HCT116 (cell line): ENCODE results near the gene POU6F1. TPM values are rescaled to one million over a fixed set of nuclear protein-coding genes. Genes with fewer than 3 reads are reported as not detected.

ENCODE experiments used
- ATAC-seq: fragments of 200-7000 bp; cut with Tn5 transposase; 2 replicates; pipeline ENCODE4 v1.9.1; 2020; ENCODE audit warnings: mild to moderate bottlenecking, moderate library complexity
- BruUV-seq: library from RNA; stranded (reverse); fragments of 400-500 nt; replicated peaks from 2 replicates; lab custom pipeline; 2021; lab: Mats Ljungman, UMichigan
- CTCF ChIA-PET: fragments of 300-600 bp; sonication (Branson Sonifier 250); formaldehyde crosslinking; loops from one replicate; lab custom pipeline; 2021; ENCODE audit warnings: antibody characterized with exemption; lab: Charles Lee
- POLR2A ChIA-PET: fragments of 300-600, 350-600 bp; sonication (Branson Sonifier 250); formaldehyde crosslinking; loops from one replicate; lab custom pipeline; 2021; ENCODE audit warnings: antibody characterized with exemption; lab: Charles Lee
- RAD21 ChIA-PET, 2 experiments: fragments of 300-600 bp; sonication (Branson Sonifier 250); formaldehyde crosslinking; loops; one replicate each; lab custom pipeline; 2023; ENCODE audit warnings: low total read pairs in 2 of 2; ENCODE audit not compliant: uncharacterized antibody in 2 of 2, unreplicated experiment in 2 of 2, low non-redundant PET in 1 of 2; lab: Charles Lee
- DNase-seq: peaks from one replicate; pipeline ENCODE4 v3.0.0-alpha.2; 2010; ENCODE audit warnings: low read depth, low spot score
- H2AFZ ChIP-seq: fragments of 200-600 bp; shearing (Covaris generic), sonication (generic); 2 replicates; pipeline ENCODE4 v1.6.1; 2017; ENCODE audit warnings: low read depth, mixed run types, mixed read lengths, antibody characterized with exemption, low read length; ENCODE audit not compliant: poor library complexity, severe bottlenecking
- H3K27ac ChIP-seq: 2 replicates; pipeline ENCODE4 v1.5.1; 2012; ENCODE audit warnings: low read depth, low read length
- H3K27me3 ChIP-seq: fragments of 200-600 bp; sonication (generic); 2 replicates; pipeline ENCODE4 v1.6.1; 2016; ENCODE audit warnings: mixed run types, low read length, mixed read lengths; ENCODE audit not compliant: insufficient read depth
- H3K36me3 ChIP-seq, 2 experiments: fragments of 200-500 bp in 1 of 2; fragments of 200-600 bp in 1 of 2; sonication (Bioruptor generic) in 1 of 2; sonication (generic) in 1 of 2; 2 replicates each; pipeline versions ENCODE4 v1.5.1 to v1.6.1; 2014 to 2016; ENCODE audit warnings: low read length in 2 of 2, inconsistent platforms in 1 of 2, mixed read lengths in 1 of 2, mixed run types in 1 of 2; ENCODE audit not compliant: insufficient read depth in 2 of 2, control insufficient read depth in 1 of 2
- H3K4me1 ChIP-seq, 2 experiments: fragments of 200-600 bp in 1 of 2; sonication (generic) in 1 of 2; 2 replicates each; pipeline versions ENCODE4 v1.5.1 to v1.6.1; 2012 to 2017; ENCODE audit warnings: low read length in 2 of 2, inconsistent platforms in 1 of 2, mild to moderate bottlenecking in 1 of 2, mixed read lengths in 1 of 2, mixed run types in 1 of 2, moderate library complexity in 1 of 2; ENCODE audit not compliant: insufficient read depth in 2 of 2, control insufficient read depth in 1 of 2
- H3K4me2 ChIP-seq: fragments of 200-600 bp; sonication (generic); 2 replicates; pipeline ENCODE4 v1.6.1; 2017; ENCODE audit warnings: mixed run types, low read length, mixed read lengths
- H3K4me3 ChIP-seq, 2 experiments: fragments of 200-600 bp in 1 of 2; sonication (generic) in 1 of 2; replicated peaks in 1 of 2; 2 replicates each; pipeline ENCODE4 v1.5.1; 2011 to 2016; ENCODE audit warnings: low read length in 2 of 2, control low read depth in 1 of 2, low read depth in 1 of 2, mild to moderate bottlenecking in 1 of 2, mixed read lengths in 1 of 2, mixed run types in 1 of 2
- H3K79me2 ChIP-seq: fragments of 200-600 bp; sonication (generic); 2 replicates; pipeline ENCODE4 v1.6.1; 2017; ENCODE audit warnings: mild to moderate bottlenecking, mixed run types, low read length, moderate library complexity, mixed read lengths; ENCODE audit not compliant: insufficient read depth
- H3K9ac ChIP-seq: fragments of 200-600 bp; sonication (generic); 2 replicates; pipeline ENCODE4 v1.6.1; 2016; ENCODE audit warnings: low read length, mixed read lengths
- H3K9me2 ChIP-seq: fragments of 200-600 bp; sonication (generic), shearing (Covaris generic); 2 replicates; pipeline ENCODE4 v1.6.1; 2017; ENCODE audit warnings: mixed run types, mild to moderate bottlenecking, moderate library complexity; ENCODE audit not compliant: insufficient read depth
- H3K9me3 ChIP-seq, 2 experiments: fragments of 200-500 bp in 1 of 2; fragments of 200-600 bp in 1 of 2; sonication (Bioruptor generic) in 1 of 2; sonication (generic) in 1 of 2; 2 replicates each; pipeline ENCODE4 v1.6.1; 2014 to 2017; ENCODE audit warnings: low read length in 2 of 2, mixed read lengths in 2 of 2, inconsistent platforms in 1 of 2, low read depth in 1 of 2, mild to moderate bottlenecking in 1 of 2, mixed run types in 1 of 2, moderate library complexity in 1 of 2; ENCODE audit not compliant: control insufficient read depth in 1 of 2, insufficient read depth in 1 of 2
- H4K20me1 ChIP-seq: fragments of 200-600 bp; sonication (generic), shearing (Covaris generic); 2 replicates; pipeline ENCODE4 v1.6.1; 2017; ENCODE audit warnings: mixed run types, mild to moderate bottlenecking, moderate library complexity; ENCODE audit not compliant: insufficient read depth
- CBX3 ChIP-seq: IDR thresholded peaks from 2 replicates; pipeline ENCODE4 v1.6.1; 2012; ENCODE audit warnings: low read depth
- ELF1 ChIP-seq: IDR thresholded peaks from 2 replicates; pipeline ENCODE4 v1.6.1; 2012; ENCODE audit warnings: low read depth, borderline replicate concordance
- EZH2 ChIP-seq: fragments of 200-600 bp; sonication (generic); IDR thresholded peaks from 2 replicates; pipeline ENCODE4 v1.6.1; 2017; ENCODE audit warnings: antibody characterized with exemption, mixed run types
- EZH2phosphoT487 ChIP-seq: fragments of 200-600 bp; IDR thresholded peaks from 2 replicates; pipeline ENCODE4 v1.6.1; 2018; ENCODE audit warnings: antibody characterized with exemption, borderline replicate concordance
- JUND ChIP-seq: IDR thresholded peaks from 2 replicates; pipeline ENCODE4 v1.6.1; 2012
- POLR2A ChIP-seq: IDR thresholded peaks from 2 replicates; pipeline ENCODE4 v1.7.0; 2011; ENCODE audit warnings: borderline replicate concordance; ENCODE audit not compliant: insufficient read depth, insufficient read length; ENCODE audit errors: extremely low read depth
- POLR2AphosphoS5 ChIP-seq: IDR thresholded peaks from 2 replicates; pipeline ENCODE4 v1.6.1; 2011; ENCODE audit warnings: mild to moderate bottlenecking, low read depth, low read length, moderate library complexity
- RAD21 ChIP-seq: IDR thresholded peaks from 2 replicates; pipeline ENCODE4 v1.6.1; 2012; ENCODE audit warnings: low read depth, mild to moderate bottlenecking
- SP1 ChIP-seq: IDR thresholded peaks from 2 replicates; pipeline ENCODE4 v1.6.1; 2012; ENCODE audit warnings: low read depth
- SRF ChIP-seq: IDR thresholded peaks from 2 replicates; pipeline ENCODE4 v1.6.1; 2012; ENCODE audit warnings: low read depth
- ZFX ChIP-seq: fragments of 450-650 bp; IDR thresholded peaks from 2 replicates; pipeline ENCODE4 v1.6.1; 2017
- intact Hi-C: fragments of 100-400 bp; cut with micrococcal nuclease; formaldehyde crosslinking; loops from 2 replicates; pipeline ENCODE4 v1.10.0; 2022
- total RNA-seq: library from RNA; stranded (reverse); gene quantifications from one replicate; pipeline ENCODE4 v1.2.1, GENCODE V29; 2021; ENCODE audit not compliant: unreplicated experiment
- TF ChIP-seq, protein P1 (sequence below): IDR thresholded peaks from 2 replicates; pipeline ENCODE4 v1.6.1; 2011; ENCODE audit warnings: mild to moderate bottlenecking, low read length, moderate library complexity; ENCODE audit not compliant: insufficient replicate concordance; ENCODE audit errors: extremely low read depth
- TF ChIP-seq, protein P2 (sequence below): IDR thresholded peaks from 2 replicates; pipeline ENCODE4 v1.6.1; 2012; ENCODE audit warnings: low read depth

POU6F1 gene
- total RNA-seq, 1 experiment from 2014 or later = 6.4 TPM

DNA sequence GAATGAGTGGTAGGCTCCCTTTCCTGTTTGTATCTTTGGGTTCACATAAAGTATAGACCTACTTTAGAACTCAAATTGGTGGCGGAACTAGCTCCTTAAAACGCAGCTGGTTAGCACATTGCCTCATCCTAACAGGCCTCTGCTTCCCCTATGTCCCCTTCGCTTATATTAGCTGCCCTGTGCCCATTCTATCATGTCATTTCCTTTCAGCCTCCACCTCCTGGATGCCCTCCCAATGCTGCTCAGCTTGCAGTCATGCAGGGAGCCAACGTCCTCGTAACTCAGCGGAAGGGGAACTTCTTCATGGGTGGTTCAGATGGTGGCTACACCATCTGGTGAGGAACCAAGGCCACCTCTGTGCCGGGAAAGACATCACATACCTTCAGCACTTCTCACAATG lies 24.3 kb upstream of the POU6F1 start:
- ATAC-seq (no peak), DNase-seq (no peak)
- Histone ChIP-seq H3K9me3 (no peaks in the 10 kb centered on the region), H3K79me2 (peaks cover 28% of the 10 kb centered on the region), H3K27me3 (no peaks in the 10 kb centered on the region), H3K4me1 (peaks cover 12 to 21% of the 10 kb centered on the region in 2 experiments), H3K36me3 (peaks cover 40 to 45% of the 10 kb centered on the region in 2 experiments), H4K20me1 (no peaks in the 10 kb centered on the region; the same call in 1 of the 2 replicates), H3K9me2 (no peaks in the 10 kb centered on the region), H3K9ac (no peak overlapping the region), H3K4me2 (no peak overlapping the region), H2AFZ (no peak overlapping the region), H3K4me3 (no peak overlapping the region), H3K27ac (no peak overlapping the region)
- intact Hi-C loops = no loop called here
- ChIA-PET RAD21 (no interaction called here), CTCF (no interaction called here), POLR2A (no interaction called here)
- BruUV-seq = no TSS peak
- TF ChIP-seq RAD21 (no peak), CBX3 (no peak), ELF1 (no peak)

DNA sequence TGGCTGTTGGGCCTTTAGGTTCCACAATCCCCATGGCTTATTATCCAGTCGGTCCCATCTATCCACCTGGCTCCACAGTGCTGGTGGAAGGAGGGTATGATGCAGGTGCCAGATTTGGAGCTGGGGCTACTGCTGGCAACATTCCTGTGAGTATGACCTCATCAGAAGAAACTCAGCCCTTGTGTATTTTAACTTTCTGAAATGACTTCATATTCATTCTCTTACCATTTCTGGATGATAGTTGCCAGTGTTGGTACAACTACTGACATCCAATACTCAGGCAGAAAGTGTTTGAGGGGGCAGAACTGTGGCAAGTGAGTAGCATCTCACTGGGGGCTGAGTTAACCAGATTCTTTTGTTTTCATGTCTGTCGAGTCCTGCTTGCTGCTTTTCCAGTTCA lies 23.1 kb upstream of the POU6F1 start:
- CTCF ChIA-PET = interaction anchor here (1.1 kb wide), 1 partner anchor 12 kb away, joined by 4 read pairs; no protein-coding TSS in a partner anchor
- H3K4me2 ChIP-seq = no peak overlapping the region
- H4K20me1 ChIP-seq = no peaks in the 10 kb centered on the region
- no peak for ATAC-seq
- H3K4me1 ChIP-seq = peaks cover 12 to 15% of the 10 kb centered on the region in 2 experiments
- no peak overlapping the region for H3K27ac ChIP-seq
- no peak overlapping the region for H2AFZ ChIP-seq
- no TSS peak for BruUV-seq
- no peaks in the 10 kb centered on the region for H3K9me3 ChIP-seq
- RAD21 ChIA-PET = no interaction called here
- no peak for DNase-seq
- no peak for TF ChIP-seq EZH2
- TF ChIP-seq POLR2AphosphoS5 = no peak
- TF ChIP-seq SRF = no peak
- no peak for TF ChIP-seq ZFX
- no peak for TF ChIP-seq ELF1
- TF ChIP-seq POLR2A = no peak
- TF ChIP-seq SP1 = no peak
- no peak for TF ChIP-seq EZH2phosphoT487
- no peak for TF ChIP-seq RAD21
- TF ChIP-seq, protein P1, sequence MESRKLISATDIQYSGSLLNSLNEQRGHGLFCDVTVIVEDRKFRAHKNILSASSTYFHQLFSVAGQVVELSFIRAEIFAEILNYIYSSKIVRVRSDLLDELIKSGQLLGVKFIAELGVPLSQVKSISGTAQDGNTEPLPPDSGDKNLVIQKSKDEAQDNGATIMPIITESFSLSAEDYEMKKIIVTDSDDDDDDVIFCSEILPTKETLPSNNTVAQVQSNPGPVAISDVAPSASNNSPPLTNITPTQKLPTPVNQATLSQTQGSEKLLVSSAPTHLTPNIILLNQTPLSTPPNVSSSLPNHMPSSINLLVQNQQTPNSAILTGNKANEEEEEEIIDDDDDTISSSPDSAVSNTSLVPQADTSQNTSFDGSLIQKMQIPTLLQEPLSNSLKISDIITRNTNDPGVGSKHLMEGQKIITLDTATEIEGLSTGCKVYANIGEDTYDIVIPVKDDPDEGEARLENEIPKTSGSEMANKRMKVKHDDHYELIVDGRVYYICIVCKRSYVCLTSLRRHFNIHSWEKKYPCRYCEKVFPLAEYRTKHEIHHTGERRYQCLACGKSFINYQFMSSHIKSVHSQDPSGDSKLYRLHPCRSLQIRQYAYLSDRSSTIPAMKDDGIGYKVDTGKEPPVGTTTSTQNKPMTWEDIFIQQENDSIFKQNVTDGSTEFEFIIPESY = no peak
- TF ChIP-seq, protein P2, sequence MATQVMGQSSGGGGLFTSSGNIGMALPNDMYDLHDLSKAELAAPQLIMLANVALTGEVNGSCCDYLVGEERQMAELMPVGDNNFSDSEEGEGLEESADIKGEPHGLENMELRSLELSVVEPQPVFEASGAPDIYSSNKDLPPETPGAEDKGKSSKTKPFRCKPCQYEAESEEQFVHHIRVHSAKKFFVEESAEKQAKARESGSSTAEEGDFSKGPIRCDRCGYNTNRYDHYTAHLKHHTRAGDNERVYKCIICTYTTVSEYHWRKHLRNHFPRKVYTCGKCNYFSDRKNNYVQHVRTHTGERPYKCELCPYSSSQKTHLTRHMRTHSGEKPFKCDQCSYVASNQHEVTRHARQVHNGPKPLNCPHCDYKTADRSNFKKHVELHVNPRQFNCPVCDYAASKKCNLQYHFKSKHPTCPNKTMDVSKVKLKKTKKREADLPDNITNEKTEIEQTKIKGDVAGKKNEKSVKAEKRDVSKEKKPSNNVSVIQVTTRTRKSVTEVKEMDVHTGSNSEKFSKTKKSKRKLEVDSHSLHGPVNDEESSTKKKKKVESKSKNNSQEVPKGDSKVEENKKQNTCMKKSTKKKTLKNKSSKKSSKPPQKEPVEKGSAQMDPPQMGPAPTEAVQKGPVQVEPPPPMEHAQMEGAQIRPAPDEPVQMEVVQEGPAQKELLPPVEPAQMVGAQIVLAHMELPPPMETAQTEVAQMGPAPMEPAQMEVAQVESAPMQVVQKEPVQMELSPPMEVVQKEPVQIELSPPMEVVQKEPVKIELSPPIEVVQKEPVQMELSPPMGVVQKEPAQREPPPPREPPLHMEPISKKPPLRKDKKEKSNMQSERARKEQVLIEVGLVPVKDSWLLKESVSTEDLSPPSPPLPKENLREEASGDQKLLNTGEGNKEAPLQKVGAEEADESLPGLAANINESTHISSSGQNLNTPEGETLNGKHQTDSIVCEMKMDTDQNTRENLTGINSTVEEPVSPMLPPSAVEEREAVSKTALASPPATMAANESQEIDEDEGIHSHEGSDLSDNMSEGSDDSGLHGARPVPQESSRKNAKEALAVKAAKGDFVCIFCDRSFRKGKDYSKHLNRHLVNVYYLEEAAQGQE = no peak
- TF ChIP-seq JUND = no peak
- POLR2A ChIA-PET = interaction anchor here (1.3 kb wide), 1 partner anchor 26 kb away, joined by 3 read pairs; no protein-coding TSS in a partner anchor
- peaks cover 37 to 40% of the 10 kb centered on the region in 2 experiments for H3K36me3 ChIP-seq
- no peak overlapping the region for H3K9ac ChIP-seq
- no peaks in the 10 kb centered on the region for H3K27me3 ChIP-seq
- no peaks in the 10 kb centered on the region for H3K9me2 ChIP-seq
- H3K4me3 ChIP-seq = no peak overlapping the region
- intact Hi-C loops = no loop called here
- H3K79me2 ChIP-seq = peaks cover 28% of the 10 kb centered on the region
